ENCODE results near the gene FRMPD2. TPM values are rescaled to one million over a fixed set of nuclear protein-coding genes. Genes with fewer than 3 reads are reported as not detected.
"Not testable (repeated sequence)": the region's sequence is repeated elsewhere in the genome, so short reads cannot be mapped to it uniquely, and the experiment has no call there.

Gene FRMPD2
- polyA plus RNA-seq, 1 of the 3 experiments (the other 2 are of a cell fraction), result 0.02 TPM

- POLR2A ChIA-PET, result no interaction called here
- 58% methylated on average over 6 of the region's 7 CpGs for WGBS (ENCODE audit: low lambda C conversion rate)
- CTCF ChIA-PET, result no interaction called here
These were observed 87.4 kb downstream of the FRMPD2 start for GRCh38 chr10:48187126-48187525.

DNA sequence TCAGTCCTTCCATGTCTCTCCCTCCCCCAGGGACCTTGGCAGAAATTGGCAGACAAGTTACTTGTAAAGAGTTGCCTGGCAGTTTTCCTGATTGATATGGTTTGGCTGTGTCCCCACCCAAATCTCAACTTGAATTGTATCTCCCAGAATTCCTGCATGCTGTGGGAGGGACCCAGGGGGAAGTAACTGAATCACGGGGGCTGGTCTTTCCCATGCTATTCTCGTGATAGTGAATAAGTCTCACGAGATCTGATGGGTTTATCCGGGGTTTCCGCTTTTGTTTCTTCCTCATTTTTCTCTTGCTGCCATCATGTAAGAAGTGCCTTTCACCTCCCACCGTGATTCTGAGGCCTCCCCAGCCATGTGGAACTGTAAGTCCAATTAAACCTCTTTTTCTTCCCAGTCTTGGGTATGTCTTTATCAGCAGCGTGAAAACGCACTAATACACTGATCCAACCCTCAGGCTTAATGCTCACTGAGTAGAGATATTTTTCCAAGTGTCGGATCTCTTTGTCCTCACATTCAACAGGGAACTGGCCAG lies 88.2 kb downstream of the FRMPD2 start:
- H3K4me2 ChIP-seq; DNase-seq; H4K20me1 ChIP-seq (ENCODE audit: insufficient read depth); H3K36me3 ChIP-seq (replicated peaks in 1 of 2; ENCODE audit: control insufficient read depth in 1 of 2, insufficient read depth in 2 of 2, low read length in 1 of 2); H3K4me1 ChIP-seq (ENCODE audit: control insufficient read depth in 1 of 2, insufficient read depth in 2 of 2, low read depth in 1 of 2, low read length in 1 of 2); H3K4me3 ChIP-seq (ENCODE audit: low read depth in 2 of 2, low read length in 1 of 2); H3K9me2 ChIP-seq; H3K27me3 ChIP-seq (ENCODE audit: insufficient read depth); H3K27ac ChIP-seq (ENCODE audit: low read depth in 2 of 2, low read length in 1 of 2); H3K9ac ChIP-seq; CTCF ChIA-PET; POLR2A ChIA-PET; H3K9me3 ChIP-seq; H3F3A ChIP-seq (replicated peaks; ENCODE audit: insufficient read depth); H2AFZ ChIP-seq (ENCODE audit: low read depth); H3K79me2 ChIP-seq (ENCODE audit: insufficient read depth): not testable (repeated sequence)
- 67% methylated on average over 9 of the region's 9 CpGs for WGBS (ENCODE audit: low lambda C conversion rate)

More at GRCh38 chr10:48187126-48187525, 87.4 kb downstream of the FRMPD2 start:
- no peaks in the 10 kb centered on the region for H3K79me2 ChIP-seq (ENCODE audit: insufficient read depth)
- no peak overlapping the region for H3K9ac ChIP-seq
- H2AFZ ChIP-seq (ENCODE audit: low read depth), result no peak overlapping the region
- H3K27me3 ChIP-seq (ENCODE audit: insufficient read depth), result peaks cover 6% of the 10 kb centered on the region; the same call in 1 of the 2 replicates
- no peaks in the 10 kb centered on the region for H3F3A ChIP-seq (replicated peaks; ENCODE audit: insufficient read depth)
- no peak for TF ChIP-seq GABPA (IDR thresholded peaks at IDR 0.05; ENCODE audit: low read depth)
- no peak for TF ChIP-seq SIN3A (IDR thresholded peaks at IDR 0.05; ENCODE audit: borderline replicate concordance, low read depth, low read length)
- TF ChIP-seq EP300 (IDR thresholded peaks at IDR 0.05; ENCODE audit: borderline replicate concordance in 1 of 2, low read depth in 1 of 2, low read length in 1 of 2), result no peak
- no peak for TF ChIP-seq YY1 (IDR thresholded peaks at IDR 0.05; ENCODE audit: low read depth)
- no peak for TF ChIP-seq NRF1 (IDR thresholded peaks at IDR 0.05; ENCODE audit: low read depth, low read length)
- no peak for TF ChIP-seq PBX3 (IDR thresholded peaks at IDR 0.05)
- TF ChIP-seq EZH2phosphoT487 (IDR thresholded peaks at IDR 0.05; ENCODE audit: borderline replicate concordance, low read depth), result no peak
- TF ChIP-seq, protein P1, sequence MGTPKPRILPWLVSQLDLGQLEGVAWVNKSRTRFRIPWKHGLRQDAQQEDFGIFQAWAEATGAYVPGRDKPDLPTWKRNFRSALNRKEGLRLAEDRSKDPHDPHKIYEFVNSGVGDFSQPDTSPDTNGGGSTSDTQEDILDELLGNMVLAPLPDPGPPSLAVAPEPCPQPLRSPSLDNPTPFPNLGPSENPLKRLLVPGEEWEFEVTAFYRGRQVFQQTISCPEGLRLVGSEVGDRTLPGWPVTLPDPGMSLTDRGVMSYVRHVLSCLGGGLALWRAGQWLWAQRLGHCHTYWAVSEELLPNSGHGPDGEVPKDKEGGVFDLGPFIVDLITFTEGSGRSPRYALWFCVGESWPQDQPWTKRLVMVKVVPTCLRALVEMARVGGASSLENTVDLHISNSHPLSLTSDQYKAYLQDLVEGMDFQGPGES (IDR thresholded peaks at IDR 0.05; ENCODE audit: low read depth, low read length), result no peak
- no peak for TF ChIP-seq ZBTB33 (IDR thresholded peaks at IDR 0.05; ENCODE audit: borderline replicate concordance, low read depth)
- no peak for TF ChIP-seq FOXM1 (IDR thresholded peaks at IDR 0.05; ENCODE audit: low read depth)
- TF ChIP-seq RCOR1 (IDR thresholded peaks at IDR 0.05; ENCODE audit: low read length), result no peak
- TF ChIP-seq MXI1 (IDR thresholded peaks at IDR 0.05; ENCODE audit: low read depth, low read length), result no peak
- no peak for TF ChIP-seq USF1 (IDR thresholded peaks at IDR 0.05; ENCODE audit: borderline replicate concordance, low read depth)
- TF ChIP-seq, protein P2, sequence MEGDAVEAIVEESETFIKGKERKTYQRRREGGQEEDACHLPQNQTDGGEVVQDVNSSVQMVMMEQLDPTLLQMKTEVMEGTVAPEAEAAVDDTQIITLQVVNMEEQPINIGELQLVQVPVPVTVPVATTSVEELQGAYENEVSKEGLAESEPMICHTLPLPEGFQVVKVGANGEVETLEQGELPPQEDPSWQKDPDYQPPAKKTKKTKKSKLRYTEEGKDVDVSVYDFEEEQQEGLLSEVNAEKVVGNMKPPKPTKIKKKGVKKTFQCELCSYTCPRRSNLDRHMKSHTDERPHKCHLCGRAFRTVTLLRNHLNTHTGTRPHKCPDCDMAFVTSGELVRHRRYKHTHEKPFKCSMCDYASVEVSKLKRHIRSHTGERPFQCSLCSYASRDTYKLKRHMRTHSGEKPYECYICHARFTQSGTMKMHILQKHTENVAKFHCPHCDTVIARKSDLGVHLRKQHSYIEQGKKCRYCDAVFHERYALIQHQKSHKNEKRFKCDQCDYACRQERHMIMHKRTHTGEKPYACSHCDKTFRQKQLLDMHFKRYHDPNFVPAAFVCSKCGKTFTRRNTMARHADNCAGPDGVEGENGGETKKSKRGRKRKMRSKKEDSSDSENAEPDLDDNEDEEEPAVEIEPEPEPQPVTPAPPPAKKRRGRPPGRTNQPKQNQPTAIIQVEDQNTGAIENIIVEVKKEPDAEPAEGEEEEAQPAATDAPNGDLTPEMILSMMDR (IDR thresholded peaks at IDR 0.05), result no peak
- no peak for TF ChIP-seq TCF12 (IDR thresholded peaks at IDR 0.05)
- no peak overlapping the region for H3K4me2 ChIP-seq
- no peaks in the 10 kb centered on the region for H3K9me3 ChIP-seq
- DNase-seq, result no peak
- H3K36me3 ChIP-seq (replicated peaks in 1 of 2; ENCODE audit: control insufficient read depth in 1 of 2, insufficient read depth in 2 of 2, low read length in 1 of 2), result no peaks in the 10 kb centered on the region
- no peak overlapping the region for H3K4me3 ChIP-seq (ENCODE audit: low read depth in 2 of 2, low read length in 1 of 2)
- no peaks in the 10 kb centered on the region for H3K9me2 ChIP-seq
- no peak overlapping the region for H3K27ac ChIP-seq (ENCODE audit: low read depth in 2 of 2, low read length in 1 of 2)
- H4K20me1 ChIP-seq (ENCODE audit: insufficient read depth), result no peaks in the 10 kb centered on the region
- peaks cover 0 to 6% of the 10 kb centered on the region in 2 experiments; a peak in 1 of 4 replicates for H3K4me1 ChIP-seq (ENCODE audit: control insufficient read depth in 1 of 2, insufficient read depth in 2 of 2, low read depth in 1 of 2, low read length in 1 of 2)
